ENCODE results near the gene EPB41L2.
"Not testable (repeated sequence)": the region's sequence is repeated elsewhere in the genome, so short reads cannot be mapped to it uniquely, and the experiment has no call there.

EPB41L2 gene

DNA sequence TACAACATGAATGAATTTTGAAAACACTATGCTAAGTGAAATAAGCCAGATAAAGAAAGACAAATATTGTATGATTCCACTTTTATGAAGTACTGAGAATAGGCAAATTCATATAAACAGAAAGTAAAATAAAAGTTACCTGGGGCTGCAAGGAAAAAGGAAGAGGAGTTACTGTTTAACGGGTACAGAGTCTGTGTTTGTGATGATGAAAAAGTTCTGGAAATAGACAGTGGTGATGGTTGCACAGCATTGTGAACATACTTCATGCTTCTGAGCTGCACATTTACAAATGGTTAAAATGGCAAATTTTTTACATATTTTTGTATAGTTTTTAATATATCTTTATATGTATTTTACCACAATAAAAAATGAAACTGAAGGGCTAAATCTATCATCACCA lies 29.4 kb downstream of the EPB41L2 start:
- DNase-seq: no peak

DNA sequence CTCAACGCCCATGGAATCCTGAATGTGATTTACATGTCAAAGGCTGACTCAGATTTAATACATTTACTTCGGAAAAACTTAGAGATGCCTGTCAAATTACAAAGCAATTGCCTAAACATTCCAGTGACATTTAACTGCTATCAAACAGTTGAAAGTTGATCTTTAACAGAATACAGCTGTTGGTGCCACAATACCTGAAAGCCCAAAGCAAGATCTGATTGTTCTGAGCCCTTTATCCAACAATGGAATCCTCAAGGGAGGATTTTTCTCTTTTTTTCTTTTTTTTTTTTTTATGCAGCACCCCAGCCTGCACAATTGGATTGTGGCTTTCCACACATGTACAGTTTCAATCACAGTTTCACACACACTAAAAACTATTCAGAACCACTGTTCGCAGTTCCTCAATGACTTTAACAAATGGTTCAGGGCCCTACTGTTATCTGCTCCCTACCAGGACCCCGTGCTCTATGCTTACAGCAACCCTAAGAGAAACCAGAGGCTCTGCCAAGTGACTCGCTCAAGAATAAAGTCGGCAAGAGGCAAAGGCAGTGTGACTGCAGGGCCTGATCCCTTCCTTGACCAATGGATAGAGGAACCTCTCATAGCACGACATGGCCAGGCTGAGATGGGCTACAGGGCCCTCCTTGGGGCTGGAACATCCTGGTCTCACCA lies 33.3 kb downstream of the EPB41L2 start:
- no peak for DNase-seq

DNA sequence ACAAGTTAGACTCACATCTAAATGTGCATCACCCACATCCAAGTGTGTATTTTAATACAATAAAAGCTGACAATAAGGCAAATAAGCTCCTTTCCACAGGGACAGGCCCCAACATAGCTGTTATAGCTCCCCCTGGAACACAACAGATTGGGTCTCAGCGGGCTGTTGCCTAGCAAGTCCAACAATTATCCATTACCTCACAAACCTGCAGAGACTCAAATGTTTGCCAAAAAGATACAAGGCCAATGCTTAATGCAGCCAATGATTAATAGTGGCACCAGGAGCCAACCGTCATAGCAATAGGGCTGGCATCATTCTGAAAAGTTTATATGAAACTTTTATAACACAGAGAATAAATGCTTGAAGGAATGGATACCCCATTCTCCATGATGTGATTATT lies 35.7 kb downstream of the EPB41L2 start:
- no peak for DNase-seq

DNA sequence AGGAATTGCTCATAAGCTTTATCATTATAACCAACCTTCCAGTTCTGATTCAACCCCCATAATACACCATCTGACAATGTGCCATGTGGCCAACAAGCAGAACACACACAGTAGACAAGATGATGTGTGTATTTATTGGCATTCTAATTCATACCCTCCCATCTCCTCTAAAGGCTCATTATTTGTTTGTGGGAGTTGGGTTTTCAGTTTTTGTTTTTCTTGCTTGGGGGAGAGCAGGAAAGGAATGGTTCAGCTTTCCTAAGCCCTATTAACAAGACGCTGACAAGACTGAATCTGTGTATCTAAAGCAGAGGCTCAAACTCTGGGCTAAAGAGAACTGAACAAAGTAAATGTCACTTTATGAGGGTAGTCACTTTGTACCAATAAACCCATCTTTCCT lies 36.8 kb downstream of the EPB41L2 start:
- no peak for DNase-seq

DNA sequence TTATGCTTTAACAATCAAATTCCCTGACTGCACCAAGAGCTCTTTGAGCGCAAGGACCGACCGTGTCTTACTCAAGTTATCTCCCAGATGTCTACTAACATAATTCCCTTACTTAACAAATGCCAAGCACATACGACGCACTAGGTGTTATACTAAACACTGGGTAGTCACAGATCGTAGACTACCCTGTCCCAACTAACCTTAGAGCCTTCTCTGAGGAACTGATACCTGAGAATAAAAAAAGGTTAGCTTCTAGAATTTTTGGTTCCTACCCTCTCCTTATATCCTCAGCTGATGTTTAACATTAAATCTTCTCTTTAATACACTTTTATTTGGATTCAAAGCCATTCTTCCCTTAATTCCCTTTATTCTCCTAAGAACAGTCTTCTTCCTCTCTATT lies 38.5 kb downstream of the EPB41L2 start:
- no peak for DNase-seq

DNA sequence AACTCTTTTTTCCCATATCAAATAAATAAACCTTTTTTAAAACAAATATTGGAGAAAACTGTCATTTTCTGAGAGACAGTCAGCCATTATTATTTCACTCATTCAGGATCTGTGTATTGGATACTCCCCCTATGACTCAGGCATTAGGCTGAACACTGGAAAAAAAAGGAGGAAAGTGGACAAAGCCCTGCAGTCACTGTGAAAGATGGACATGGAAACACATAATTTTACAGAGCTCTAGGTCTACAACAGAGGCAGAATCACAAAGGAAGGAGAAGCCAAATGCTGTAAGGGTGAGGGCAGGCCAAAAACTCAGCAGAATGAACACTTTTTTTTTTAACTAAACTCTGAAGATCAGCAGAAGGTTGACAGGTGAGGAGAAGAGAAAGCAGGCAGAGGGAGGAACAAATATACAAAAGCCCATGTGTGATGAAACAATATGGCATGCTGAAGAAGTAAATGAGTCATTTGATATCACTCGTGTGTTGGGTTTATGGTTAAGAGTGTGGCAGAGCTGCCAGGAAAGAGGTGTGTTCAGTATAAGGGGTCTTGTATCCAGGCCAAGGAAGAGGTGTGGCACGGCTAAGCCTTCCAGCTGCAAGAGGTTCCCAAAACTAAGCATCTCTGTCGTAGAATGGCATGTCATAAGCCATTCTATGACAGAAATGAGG lies 39.1 kb downstream of the EPB41L2 start:
- DNase-seq: no peak

DNA sequence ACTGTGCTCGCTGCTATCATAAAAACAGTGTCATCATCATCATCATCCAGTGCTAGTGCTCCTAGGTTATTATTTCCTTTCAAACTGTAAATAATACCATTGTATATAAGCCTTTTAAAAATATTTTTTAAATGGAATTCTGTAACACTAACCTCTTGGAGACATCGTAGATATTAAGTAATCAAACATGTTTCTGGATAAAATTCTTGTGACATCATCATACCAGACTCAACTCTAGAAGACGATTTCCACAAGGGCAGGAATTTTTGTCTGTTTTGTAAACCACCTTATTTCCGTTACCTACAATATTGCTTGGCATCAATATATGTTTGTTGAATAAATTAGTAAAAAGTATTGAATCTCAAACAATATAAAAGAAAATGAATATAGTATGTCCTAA lies 40.4 kb downstream of the EPB41L2 start:
- no peak for DNase-seq

DNA sequence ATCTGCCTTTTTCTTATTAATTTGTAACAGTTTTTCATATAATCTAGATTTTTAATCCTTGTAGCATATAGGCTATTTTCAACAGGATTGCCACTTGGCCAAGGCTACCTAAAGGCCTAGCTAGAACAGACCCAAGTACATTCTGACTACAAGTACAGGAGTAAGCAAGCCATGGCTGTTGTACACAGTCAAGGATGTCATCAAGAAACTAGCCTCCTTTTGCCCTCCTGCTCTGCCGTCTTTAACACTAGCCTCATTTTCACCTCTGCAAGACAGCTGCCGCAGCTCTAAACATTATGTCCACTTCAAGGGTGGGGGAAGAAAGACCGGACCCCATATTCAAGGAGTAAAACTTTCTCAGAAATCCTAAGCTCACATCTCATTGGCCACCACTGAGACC lies 45.1 kb downstream of the EPB41L2 start:
- DNase-seq: no peak

DNA sequence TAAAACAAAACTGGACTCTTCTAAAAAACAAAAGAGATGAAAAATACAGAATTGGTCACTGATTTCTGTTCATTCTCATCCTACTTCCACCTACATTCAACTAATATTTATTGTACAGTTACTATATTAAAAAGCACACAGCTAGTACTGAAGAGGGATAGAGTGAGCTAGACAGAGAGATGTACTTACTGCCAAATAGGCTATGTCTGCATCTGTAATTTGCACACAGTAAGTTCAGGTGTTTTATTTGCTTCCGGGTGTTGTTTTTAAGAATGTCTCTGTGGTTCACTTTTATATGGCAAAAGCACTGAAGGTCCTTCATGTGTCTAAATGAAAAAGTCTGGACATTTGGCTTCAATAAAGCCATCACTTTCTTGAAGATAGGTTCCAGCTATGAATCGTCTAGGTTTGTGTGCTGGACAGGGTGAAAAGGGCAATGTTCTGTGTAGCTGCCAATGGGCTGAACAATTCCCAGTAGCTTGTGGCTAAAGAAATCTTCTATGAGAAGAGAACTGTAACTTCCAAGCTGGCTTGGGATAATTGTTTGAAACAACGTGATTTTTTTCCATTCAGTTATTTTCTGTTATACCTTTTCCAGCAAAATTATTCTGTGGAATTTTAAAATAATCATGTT lies 47.3 kb downstream of the EPB41L2 start:
- no peak for DNase-seq

DNA sequence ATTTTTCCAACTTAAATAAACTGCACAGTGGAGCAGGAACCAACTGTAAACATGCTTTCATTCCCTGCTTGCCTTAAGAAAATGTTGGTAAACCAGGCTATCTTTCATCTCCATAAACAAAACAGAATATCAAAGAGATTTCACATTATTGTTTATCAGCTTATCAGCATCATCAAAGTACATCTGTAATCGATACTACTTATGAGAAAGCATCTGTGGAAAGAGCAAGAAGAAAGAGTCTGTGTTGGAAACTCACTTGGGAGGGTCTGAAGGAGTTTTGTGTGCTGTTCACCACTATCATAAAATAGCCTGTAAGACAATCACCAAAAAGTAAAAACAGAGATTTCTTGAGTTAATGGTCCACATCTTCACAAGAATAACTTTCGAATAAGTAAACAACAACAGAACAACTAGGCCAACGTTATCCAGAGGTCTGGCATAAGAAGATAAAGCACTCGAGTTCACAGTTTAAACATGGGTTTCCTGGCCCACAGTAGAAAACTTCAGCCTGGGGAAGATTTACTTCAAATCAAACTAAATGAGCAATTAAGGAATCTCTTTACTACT lies 47.9 kb downstream of the EPB41L2 start:
- DNase-seq: no peak

DNA sequence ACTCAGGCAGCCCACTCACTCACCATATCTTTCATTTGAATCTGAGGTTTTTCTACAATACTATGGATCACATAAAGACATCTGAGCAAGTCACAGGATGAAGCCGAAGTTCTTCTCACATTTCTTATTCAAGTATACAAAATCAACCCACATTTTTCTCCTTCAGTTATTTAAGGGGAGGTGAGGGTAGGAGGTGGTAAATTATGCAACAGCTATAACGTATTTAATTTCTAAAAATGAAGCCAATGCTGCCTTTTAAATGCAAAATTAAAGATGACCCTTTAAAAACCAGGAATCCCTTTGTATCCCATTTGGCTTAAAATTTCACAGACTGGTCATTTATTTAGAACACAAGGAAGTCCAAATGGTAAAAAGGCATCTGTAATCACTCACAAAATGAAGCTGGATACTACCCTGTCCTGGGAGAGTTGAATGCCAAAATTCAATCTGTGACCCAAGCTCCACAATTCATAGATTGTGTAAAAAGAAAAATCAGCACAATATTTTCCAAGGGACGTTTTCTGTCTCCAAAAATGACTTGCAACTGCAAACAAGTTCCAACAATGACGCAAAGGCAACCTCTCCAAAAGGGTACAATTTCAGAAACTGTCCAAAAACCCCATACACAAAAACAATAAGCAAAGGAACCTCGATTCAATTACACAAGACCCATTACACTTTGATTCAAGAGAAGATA lies 48.8 kb downstream of the EPB41L2 start:
- no peak for DNase-seq

DNA sequence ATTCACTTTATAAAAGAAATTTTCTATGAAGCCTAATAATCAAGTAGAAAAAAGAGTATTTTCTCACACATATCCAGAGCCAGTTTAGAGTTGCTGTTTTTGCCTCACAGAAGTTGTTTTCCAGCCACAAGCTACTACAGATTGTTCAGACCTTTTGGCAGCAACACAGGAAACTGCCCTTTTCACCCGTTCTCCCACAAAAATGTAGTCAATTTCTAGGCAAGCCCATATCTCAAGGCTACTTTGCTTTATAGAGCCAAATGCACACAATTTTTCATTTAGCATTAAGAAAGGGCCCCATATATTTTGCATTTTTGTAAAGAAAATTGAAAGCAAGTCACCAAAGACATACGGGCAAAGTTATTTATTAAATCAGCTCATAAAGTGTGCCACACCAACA lies 49.5 kb downstream of the EPB41L2 start:
- no peak for DNase-seq

DNA sequence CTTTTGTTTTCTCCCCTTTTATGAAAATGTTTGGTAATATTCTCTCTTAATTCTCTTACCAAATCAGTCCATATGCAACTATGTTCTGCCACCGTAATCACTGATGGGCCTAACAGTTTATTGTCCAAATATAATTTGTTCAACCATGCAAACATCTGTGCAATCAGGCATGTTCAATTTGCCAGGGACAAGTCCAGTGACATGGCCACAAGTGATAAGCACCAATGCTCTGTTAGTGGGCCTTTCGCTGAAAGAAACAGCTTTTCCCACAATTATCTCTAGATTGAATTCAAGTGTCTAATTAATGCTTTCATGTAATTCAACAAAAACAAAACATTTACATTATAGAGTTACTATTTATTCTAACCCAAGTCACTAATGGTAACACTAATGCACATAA lies 53.3 kb downstream of the EPB41L2 start:
- DNase-seq: peak in 1 of 3 experiments; percentile 46

DNA sequence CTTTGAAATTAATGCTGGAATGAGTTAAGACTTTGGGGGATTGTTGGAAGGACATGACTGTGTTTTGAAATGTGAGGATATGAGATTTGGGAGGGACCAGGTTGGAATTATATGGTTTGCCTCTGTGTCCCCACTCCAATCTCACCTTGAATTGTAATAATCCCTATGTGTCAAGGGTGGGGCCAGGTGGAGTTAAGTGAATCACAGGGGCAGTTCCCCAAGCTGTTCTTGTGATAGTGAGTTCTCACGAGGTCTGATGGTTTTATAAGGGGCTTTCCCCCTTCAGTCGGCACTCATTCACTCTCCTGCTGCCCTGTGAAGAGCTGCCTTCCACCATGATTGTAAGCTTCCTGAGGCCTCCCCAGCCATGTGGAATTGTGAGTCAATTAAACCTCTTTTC lies 54.1 kb downstream of the EPB41L2 start:
- DNase-seq: not testable (repeated sequence)

DNA sequence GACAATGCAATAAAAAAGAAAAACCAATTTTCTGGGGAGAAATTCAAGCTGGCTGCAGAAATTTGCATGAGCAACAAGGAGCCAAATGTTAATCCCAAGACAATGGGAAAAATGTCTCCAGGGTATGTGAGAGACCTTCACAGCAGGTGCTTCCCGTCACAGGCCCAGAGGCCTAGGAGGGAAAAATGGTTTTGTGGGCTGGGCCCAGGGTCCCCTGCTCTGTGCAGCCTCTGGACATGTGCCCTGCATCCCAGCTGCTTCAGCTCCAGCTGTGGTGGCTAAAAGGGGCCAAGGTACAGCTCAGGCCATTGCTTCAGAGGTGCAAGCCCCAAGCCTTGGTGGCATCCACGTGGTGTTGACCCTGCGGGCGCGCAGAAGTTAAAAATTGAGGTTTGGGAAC lies 55.1 kb downstream of the EPB41L2 start:
- not testable (repeated sequence) for DNase-seq

DNA sequence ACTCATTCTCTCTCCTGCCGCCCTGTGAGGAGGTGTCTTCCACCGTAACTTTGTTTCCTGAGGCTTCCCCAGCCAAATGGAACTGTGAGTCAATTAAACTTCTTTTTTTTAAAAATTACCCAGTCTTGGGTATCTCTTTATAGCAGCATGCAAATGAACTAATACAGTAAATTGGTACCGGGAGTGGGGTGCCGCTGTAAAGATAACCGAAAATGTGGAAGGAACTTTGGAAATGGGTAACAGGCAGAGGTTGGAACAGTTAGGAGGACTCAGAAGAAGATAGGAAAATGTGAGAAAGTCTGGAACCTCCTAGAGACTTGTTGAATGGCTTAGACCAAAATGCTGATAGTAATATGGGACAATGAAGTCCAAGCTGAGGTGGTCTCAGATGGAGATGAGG lies 55.8 kb downstream of the EPB41L2 start:
- no peak for DNase-seq

DNA sequence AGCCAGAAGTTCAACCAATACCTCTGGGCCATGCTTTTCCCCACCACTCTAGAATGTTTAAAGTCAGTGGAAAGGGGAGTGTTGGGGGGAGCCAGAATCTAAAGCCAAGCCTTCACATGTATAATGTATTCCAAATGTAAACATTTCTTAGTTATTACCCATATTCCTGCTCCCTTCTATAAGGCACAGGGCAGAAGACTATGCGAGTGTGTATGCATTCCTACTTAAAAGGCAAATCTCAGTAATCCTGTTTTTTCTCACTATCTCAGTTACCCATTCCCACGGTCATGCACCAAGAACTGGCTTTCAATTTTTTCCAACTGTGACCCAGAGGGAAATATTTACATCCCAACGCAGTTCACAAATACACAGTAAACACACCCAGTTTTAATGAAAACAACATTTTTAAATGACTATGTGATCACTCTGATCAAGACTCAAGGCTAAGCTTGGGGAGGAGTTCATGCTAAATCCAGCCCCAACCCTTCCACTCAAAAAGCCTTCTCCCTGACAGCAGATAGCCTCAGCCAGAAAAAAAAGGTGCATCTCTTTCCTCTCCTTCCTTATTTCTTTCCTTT lies 57.5 kb downstream of the EPB41L2 start:
- no peak for DNase-seq

DNA sequence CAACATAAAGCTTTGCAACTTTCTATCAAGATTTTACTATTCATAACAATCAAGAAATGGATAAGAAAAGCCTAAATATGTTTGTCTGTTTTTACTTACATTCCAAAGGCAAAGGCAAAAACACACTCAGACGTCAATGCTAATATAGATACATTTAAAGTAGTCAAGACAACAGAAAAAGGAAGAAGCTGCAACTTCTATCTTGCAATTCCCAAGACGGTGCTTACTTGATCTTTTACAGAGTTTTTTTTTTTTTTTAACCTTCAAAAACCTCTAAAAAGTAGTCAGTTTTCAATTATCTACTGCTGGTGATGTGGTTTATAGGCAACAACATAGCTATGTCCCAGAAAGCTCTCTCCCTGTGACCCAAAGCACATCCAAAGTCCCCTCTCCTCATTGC lies 58.1 kb downstream of the EPB41L2 start:
- DNase-seq: no peak

DNA sequence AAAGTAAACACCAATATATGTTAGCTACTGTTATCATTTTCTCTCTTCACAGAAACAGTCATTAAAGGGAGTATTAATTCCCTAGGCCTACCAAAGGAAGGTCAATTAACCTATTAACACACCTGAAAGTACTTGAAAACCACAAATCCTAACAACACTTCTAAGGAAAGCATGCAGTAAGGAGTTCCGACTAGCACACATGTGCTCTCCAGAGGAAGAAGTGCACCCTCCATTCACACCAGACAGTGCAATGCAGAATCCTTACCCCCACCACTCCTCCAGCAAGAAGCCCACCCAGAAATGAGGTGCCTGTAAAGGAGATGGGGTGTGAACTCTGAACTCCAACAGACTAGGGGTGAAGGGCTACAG lies 58.7 kb downstream of the EPB41L2 start:
- DNase-seq: no peak

DNA sequence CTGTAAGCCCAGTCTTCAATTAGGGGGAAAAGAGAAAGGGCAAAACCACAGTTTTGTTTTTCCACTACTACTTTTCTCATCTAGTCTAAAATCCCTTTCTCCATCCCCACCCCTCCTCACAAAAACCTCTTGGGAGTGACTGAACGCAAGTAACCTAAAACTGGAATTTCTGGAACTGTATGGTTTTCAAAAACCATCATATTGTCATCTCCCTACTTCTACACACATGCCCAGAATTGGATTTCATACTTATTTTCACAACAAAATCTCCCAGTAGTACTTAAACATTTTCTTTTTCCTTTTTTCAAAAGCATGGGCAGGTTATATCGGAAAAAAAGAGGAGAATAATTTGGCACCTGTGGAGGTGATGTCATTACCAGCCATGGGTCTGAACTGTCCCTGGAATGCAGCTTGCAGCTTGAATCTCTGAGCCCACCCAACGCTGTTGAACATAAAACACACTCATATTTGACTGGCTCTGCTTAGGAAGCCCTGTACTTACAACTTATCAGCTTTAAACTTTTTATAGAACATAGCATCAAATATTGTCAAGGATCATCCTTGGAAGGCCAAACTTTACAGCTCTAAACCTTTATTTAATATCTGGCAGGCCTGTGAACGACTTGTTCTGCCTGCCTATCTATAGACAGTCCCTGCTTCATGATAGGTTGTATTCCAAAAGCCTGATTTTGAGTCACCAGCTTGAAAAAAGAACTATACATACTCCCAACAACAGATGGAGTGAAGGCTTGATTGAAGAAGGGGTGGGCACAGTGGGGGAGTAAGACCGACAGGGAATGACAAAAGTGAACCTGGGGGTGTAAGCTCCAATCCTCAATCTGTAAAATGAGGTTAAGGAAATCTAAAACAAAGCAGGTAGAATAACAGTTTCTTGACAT lies 59.3 kb downstream of the EPB41L2 start:
- no peak for DNase-seq

DNA sequence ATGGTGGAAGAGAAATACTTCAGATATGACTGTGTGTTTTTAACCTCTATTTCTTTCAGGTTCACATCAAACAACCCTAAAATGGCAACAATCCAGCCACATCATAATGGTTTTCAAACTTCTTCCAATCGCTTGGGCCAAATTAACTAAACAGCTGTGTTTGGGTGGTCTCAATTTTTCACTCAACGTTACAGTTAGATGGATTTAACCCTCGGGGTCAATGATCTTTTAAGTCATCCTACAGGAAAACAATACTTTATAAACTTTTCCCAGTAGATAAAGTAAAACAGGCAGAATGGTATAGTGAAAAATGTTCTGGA lies 60.4 kb downstream of the EPB41L2 start:
- DNase-seq: no peak

DNA sequence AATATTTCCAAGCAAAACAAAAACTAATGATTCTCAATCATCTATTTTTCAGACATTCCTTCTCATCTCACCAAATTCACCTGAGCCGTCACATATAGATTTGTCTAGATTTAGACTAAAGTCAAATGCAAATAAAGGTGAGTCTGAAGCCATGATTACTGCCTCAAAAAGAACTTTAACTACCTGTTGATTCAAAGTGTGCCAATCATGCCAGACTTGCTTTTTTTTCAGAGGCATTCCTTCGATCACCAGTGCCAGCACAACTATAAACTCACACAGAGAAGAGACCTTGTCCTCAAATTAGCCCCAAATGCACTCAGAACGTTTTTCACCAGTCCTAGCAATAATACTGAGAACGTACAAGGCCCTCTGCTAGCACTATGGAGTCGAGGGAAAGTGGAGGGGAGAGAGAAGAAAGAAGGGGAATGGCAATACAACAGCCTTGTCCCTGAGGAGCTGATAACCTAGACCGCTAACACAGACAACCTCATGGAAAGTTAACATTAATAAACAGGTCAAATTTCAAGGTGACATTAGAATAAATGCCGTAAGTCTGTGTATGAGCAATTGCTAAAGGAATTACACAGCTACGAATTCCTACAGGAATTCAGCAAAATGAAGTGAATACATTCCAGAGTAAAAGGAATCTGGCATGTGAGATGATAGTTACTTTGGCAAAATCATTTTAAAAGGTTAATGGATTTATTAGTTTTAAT lies 60.9 kb downstream of the EPB41L2 start:
- DNase-seq: no peak
